MM.1S (cell line): ENCODE measurements around the gene LCAT.

ENCODE experiments used
- EZH2 ChIP-seq: fragments of 300-600 bp; sonication (generic); optimal IDR thresholded peaks from 2 replicates; pipeline ENCODE3; 2017; ENCODE audit warnings: low read depth, mild to moderate bottlenecking, antibody characterized with exemption, low read length, mixed read lengths
- TF ChIP-seq, protein P1 (sequence below): fragments of 300-600 bp; sonication (generic); IDR thresholded peaks from 2 replicates; pipeline ENCODE4 v1.5.1; 2016; ENCODE audit warnings: antibody characterized with exemption, low read length, mixed read lengths

DNA sequence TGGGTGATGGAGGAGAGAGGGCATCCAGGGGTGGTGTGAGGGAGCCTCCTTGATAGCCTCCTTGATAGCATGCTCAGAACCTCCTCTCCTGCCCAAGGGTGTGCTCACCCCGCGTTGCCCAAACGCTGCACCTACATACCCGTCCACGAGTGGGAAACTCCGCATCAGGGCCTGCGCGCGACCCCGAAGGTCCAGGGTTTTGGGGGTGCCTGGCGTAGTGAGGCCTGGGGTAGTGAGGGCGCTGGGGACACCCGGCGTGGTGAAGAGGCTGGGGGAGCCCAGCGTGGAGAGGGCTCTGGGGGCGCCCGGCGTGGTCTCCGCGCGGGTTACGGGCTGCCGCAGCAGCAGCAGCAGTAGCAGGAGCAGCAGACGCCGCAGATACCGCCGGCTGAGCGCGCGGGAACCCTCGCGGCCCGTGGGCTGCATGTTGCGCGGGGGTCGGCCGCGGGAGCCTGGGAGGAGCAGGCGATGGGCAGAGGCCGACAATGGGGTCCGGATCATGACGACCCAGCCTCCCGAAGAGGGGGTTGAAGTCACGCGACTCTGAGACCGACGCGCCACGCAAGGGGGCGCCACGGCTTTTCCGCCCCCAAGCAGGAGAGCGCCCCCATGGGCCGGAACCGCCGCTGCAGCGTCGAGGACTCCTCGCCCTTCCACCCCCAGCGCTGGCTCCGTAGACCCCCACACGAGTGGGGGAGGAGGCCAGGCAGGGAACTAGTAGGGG is 36.2 kb upstream of the LCAT start, which contains the start of gene DPEP3:
- TF ChIP-seq EZH2 = no peak
- TF ChIP-seq, protein P1, sequence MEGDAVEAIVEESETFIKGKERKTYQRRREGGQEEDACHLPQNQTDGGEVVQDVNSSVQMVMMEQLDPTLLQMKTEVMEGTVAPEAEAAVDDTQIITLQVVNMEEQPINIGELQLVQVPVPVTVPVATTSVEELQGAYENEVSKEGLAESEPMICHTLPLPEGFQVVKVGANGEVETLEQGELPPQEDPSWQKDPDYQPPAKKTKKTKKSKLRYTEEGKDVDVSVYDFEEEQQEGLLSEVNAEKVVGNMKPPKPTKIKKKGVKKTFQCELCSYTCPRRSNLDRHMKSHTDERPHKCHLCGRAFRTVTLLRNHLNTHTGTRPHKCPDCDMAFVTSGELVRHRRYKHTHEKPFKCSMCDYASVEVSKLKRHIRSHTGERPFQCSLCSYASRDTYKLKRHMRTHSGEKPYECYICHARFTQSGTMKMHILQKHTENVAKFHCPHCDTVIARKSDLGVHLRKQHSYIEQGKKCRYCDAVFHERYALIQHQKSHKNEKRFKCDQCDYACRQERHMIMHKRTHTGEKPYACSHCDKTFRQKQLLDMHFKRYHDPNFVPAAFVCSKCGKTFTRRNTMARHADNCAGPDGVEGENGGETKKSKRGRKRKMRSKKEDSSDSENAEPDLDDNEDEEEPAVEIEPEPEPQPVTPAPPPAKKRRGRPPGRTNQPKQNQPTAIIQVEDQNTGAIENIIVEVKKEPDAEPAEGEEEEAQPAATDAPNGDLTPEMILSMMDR = no peak
